ENCODE measurements around the gene KRT83.

DNA sequence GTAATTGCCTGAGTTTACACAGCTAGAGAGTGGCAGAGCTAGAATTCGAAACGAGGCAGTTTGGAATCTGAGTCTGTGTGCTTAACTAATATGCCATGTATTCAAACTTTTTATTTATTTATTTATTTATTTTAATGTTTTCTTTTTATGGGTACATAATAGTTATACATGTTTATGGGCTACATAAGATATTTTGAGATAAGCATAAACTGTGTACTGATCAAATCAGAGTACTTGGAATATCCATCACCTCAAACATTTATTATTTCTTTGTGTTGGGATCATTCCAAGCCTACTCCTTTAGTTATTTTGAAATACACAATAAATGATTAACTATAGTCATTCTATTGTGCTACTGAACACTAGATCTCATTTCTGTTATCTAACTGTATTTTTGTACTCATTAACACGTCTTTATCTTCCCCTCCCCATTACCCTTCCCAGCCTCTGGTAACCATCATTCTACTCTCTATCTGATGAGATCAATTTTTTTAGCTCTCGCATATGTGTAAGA lies 22.5 kb downstream of the KRT83 start:
- TF ChIP-seq POLR2A (IDR thresholded peaks at IDR 0.05), result no peak
- TF ChIP-seq, protein P1, sequence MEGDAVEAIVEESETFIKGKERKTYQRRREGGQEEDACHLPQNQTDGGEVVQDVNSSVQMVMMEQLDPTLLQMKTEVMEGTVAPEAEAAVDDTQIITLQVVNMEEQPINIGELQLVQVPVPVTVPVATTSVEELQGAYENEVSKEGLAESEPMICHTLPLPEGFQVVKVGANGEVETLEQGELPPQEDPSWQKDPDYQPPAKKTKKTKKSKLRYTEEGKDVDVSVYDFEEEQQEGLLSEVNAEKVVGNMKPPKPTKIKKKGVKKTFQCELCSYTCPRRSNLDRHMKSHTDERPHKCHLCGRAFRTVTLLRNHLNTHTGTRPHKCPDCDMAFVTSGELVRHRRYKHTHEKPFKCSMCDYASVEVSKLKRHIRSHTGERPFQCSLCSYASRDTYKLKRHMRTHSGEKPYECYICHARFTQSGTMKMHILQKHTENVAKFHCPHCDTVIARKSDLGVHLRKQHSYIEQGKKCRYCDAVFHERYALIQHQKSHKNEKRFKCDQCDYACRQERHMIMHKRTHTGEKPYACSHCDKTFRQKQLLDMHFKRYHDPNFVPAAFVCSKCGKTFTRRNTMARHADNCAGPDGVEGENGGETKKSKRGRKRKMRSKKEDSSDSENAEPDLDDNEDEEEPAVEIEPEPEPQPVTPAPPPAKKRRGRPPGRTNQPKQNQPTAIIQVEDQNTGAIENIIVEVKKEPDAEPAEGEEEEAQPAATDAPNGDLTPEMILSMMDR (IDR thresholded peaks at IDR 0.05), result no peak
